Astrocyte (in vitro differentiated cells and primary cell): ENCODE results near the gene DUSP10. TPM values are rescaled to one million over a fixed set of nuclear protein-coding genes. Genes with fewer than 3 reads are reported as not detected.

ENCODE experiments used
- DNase-seq: peaks from one replicate; pipeline ENCODE4 v3.0.0-alpha.2; 2010; ENCODE audit warnings: low read depth
- FAIRE-seq: peaks from 2 replicates; lab custom pipeline; 2011; peaks lifted over from hg19 to GRCh38; lab: Jason Lieb, UNC
- H2AFZ ChIP-seq: 2 replicates; pipeline ENCODE4 v1.6.0; 2012; ENCODE audit warnings: low read depth, low read length, inconsistent platforms
- H3K27ac ChIP-seq: 2 replicates; pipeline ENCODE4 v1.5.1; 2011; ENCODE audit warnings: low read depth, low read length, inconsistent platforms
- H3K27me3 ChIP-seq: 2 replicates; pipeline ENCODE4 v1.6.0; 2011; ENCODE audit warnings: low read length, inconsistent platforms; ENCODE audit not compliant: insufficient read depth
- H3K36me3 ChIP-seq: 2 replicates; pipeline ENCODE4 v1.5.1; 2011; ENCODE audit warnings: low read length, inconsistent platforms; ENCODE audit not compliant: insufficient read depth
- H3K4me1 ChIP-seq: 2 replicates; pipeline ENCODE4 v1.5.1; 2011; ENCODE audit warnings: low read length, inconsistent platforms; ENCODE audit not compliant: insufficient read depth
- H3K4me2 ChIP-seq: 2 replicates; pipeline ENCODE4 v1.6.0; 2012; ENCODE audit warnings: low read length, inconsistent platforms
- H3K4me3 ChIP-seq: 2 replicates; pipeline ENCODE4 v1.5.1; 2011; ENCODE audit warnings: low read depth, mild to moderate bottlenecking, low read length, inconsistent platforms; ENCODE audit not compliant: insufficient read depth
- H3K79me2 ChIP-seq: 2 replicates; pipeline ENCODE4 v1.6.0; 2012; ENCODE audit warnings: mild to moderate bottlenecking, low read length, inconsistent platforms; ENCODE audit not compliant: insufficient read depth
- H3K9ac ChIP-seq: 2 replicates; pipeline ENCODE4 v1.6.0; 2012; ENCODE audit warnings: mild to moderate bottlenecking, low read length, inconsistent platforms
- H3K9me3 ChIP-seq: 2 replicates; pipeline ENCODE4 v1.5.1; 2012; ENCODE audit warnings: low read depth, mild to moderate bottlenecking, low read length, inconsistent platforms; ENCODE audit not compliant: insufficient read depth
- H4K20me1 ChIP-seq: 2 replicates; pipeline ENCODE4 v1.6.0; 2012; ENCODE audit warnings: low read length, inconsistent platforms; ENCODE audit not compliant: insufficient read depth
- H3K27ac Mint-ChIP-seq: one replicate; pipeline ENCODE4 v1.8.0; 2021; ENCODE audit warnings: mild to moderate bottlenecking, mixed read lengths; ENCODE audit not compliant: unreplicated experiment
- H3K27me3 Mint-ChIP-seq: one replicate; pipeline ENCODE4 v1.8.0; 2021; ENCODE audit warnings: low read depth, mixed read lengths; ENCODE audit not compliant: unreplicated experiment
- H3K36me3 Mint-ChIP-seq: one replicate; pipeline ENCODE4 v1.8.0; 2021; ENCODE audit warnings: low read depth, mixed read lengths; ENCODE audit not compliant: unreplicated experiment
- H3K4me1 Mint-ChIP-seq: one replicate; pipeline ENCODE4 v1.8.0; 2021; ENCODE audit warnings: low read depth, mixed read lengths; ENCODE audit not compliant: unreplicated experiment
- H3K4me3 Mint-ChIP-seq: one replicate; pipeline ENCODE4 v1.8.0; 2021; ENCODE audit warnings: mild to moderate bottlenecking, moderate library complexity, mixed read lengths; ENCODE audit not compliant: unreplicated experiment
- H3K9me3 Mint-ChIP-seq: one replicate; pipeline ENCODE4 v1.8.0; 2021; ENCODE audit warnings: mild to moderate bottlenecking, mixed read lengths; ENCODE audit not compliant: unreplicated experiment
- CTCF ChIP-seq: IDR thresholded peaks from 2 replicates; pipeline ENCODE4 v1.5.1; 2011; ENCODE audit warnings: low read depth, mild to moderate bottlenecking, inconsistent platforms, low read length, moderate library complexity; ENCODE audit not compliant: insufficient read depth
- EZH2 ChIP-seq: IDR thresholded peaks from 2 replicates; pipeline ENCODE4 v1.6.1; 2012; ENCODE audit warnings: mild to moderate bottlenecking, low read length, inconsistent platforms; ENCODE audit not compliant: insufficient read depth
- total RNA-seq: library from RNA; stranded (reverse); gene quantifications from 2 replicates; pipeline ENCODE4 v1.2.1, GENCODE V29; 2021

Gene DUSP10
- total RNA-seq, 1 donor from 2014 or later, result 45.8 TPM

DNA sequence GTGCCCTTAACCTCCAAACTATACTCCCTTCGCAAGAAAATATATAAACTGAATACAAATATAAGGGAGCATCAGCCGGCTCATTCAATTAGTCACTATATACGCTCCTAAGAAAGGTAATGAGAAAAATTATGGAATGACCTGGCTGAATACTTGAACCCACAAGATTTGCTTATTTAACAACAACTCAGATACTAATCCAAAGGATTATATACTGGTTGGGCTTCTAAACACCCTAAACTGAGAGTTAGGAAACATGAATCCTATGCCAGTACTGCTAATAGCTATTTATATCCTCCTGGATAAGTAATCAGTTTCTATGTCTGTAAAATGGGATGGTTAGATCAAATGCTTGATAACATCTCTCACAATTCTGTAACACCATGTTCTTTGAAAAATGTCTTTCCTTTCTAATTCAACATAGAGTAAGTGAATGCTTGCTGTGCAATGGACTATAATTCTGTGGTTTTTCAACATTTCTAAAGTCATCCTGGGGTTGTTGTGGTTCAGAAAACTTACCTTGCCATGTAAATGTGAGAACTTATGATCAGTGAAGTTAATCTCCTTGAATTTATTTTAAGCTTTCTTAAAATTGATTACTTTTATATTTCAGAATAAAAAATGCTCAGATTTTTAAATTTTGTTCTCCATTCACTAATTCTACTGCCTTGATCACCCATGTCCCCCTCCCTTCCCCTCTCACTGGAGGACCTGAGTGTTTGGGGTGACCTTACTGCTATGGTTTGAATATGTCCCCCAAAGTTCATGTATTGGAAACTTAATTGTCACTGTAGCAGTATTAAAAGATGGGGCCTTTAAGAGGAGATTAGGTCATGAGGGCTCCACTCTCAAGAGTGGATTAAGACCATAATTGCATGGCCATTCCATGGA lies 14.5 kb downstream of the DUSP10 start:
- no peaks in the 10 kb centered on the region for H3K36me3 ChIP-seq
- peak; percentile 55 for FAIRE-seq
- H3K4me3 ChIP-seq, result no peak overlapping the region
- H2AFZ ChIP-seq, result no peak overlapping the region
- no peaks in the 10 kb centered on the region for H3K9me3 ChIP-seq
- peaks cover 60% of the 10 kb centered on the region for H3K4me1 Mint-ChIP-seq
- H3K27me3 ChIP-seq, result no peaks in the 10 kb centered on the region
- H3K4me2 ChIP-seq, result no peak overlapping the region
- peaks cover 32% of the 10 kb centered on the region for H3K4me1 ChIP-seq
- H3K27me3 Mint-ChIP-seq, result no peaks in the 10 kb centered on the region
- no peak overlapping the region for H3K4me3 Mint-ChIP-seq
- no peak overlapping the region for H3K9ac ChIP-seq
- H3K27ac ChIP-seq, result no peak overlapping the region
- no peaks in the 10 kb centered on the region for H3K9me3 Mint-ChIP-seq
- no peak for DNase-seq
- peaks cover 44% of the 10 kb centered on the region for H3K79me2 ChIP-seq
- peak overlapping the region; percentile 34 for H3K27ac Mint-ChIP-seq
- no peaks in the 10 kb centered on the region for H4K20me1 ChIP-seq
- TF ChIP-seq CTCF (no peak), EZH2 (no peak)
- peaks cover 15% of the 10 kb centered on the region for H3K36me3 Mint-ChIP-seq

DNA sequence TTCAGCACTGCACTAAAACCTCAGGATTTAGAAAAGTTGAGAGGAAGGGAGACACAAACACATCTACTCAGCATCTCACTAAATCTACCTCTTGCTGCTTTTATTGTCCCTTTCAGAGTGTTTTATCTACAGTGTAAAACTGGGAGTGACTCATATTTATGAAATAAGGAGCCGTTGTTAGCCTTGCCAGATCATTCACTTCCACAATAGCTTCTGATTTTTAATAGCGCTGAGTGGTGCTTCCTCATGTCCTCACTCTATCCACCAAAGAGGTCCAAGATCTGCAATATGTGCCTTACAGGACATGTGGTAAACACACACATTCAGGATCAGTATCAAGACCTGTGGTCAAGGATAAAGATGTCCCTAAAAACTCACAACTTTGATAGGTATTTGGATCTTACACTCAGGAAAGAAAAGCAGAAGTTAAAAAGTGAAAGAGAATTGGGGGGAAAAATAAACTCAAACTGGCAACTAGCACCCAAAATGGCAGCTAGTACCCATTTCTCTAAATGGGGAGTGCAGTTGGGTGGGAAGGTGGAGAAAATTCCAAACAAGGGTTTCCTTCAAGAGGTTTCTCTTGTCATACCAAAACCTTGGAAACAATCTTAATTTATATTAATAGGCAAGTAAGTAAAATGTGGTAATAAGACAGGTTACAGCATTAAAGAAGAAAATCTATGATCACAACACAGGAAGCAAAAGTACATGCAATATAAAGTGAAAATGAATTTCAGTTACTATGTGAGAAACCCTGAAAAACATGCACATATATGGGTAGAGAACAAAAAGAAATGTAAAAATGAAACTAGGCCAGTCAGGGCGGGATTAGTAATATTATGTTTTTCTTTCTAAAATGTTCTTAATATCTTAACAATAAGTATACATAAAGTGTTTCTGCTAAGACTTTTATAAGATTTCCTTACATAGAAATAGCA lies 15.9 kb downstream of the DUSP10 start:
- peak overlapping the region; percentile 35 for H3K4me3 Mint-ChIP-seq
- peaks cover 32% of the 10 kb centered on the region for H3K4me1 ChIP-seq
- peaks cover 52% of the 10 kb centered on the region for H3K79me2 ChIP-seq

More for the DNA sequence above, 15.9 kb downstream of the DUSP10 start:
- Histone ChIP-seq H3K36me3 (no peaks in the 10 kb centered on the region), H3K4me2 (peak overlapping the region; percentile 64), H3K9ac (peak overlapping the region; percentile 23), H3K4me3 (no peak overlapping the region), H3K27me3 (no peaks in the 10 kb centered on the region), H2AFZ (no peak overlapping the region), H3K27ac (peak overlapping the region; percentile 43), H4K20me1 (no peaks in the 10 kb centered on the region), H3K9me3 (no peaks in the 10 kb centered on the region)
- TF ChIP-seq CTCF (no peak), EZH2 (no peak)
- Mint-ChIP-seq H3K27me3 (no peaks in the 10 kb centered on the region), H3K27ac (peak overlapping the region; percentile 27), H3K36me3 (peaks cover 18% of the 10 kb centered on the region), H3K9me3 (no peaks in the 10 kb centered on the region), H3K4me1 (peaks cover 72% of the 10 kb centered on the region)
- no peak for FAIRE-seq
- DNase-seq, result peak; percentile 57
